ENCODE data around the gene NFKB1.

The NFKB1 gene

DNA sequence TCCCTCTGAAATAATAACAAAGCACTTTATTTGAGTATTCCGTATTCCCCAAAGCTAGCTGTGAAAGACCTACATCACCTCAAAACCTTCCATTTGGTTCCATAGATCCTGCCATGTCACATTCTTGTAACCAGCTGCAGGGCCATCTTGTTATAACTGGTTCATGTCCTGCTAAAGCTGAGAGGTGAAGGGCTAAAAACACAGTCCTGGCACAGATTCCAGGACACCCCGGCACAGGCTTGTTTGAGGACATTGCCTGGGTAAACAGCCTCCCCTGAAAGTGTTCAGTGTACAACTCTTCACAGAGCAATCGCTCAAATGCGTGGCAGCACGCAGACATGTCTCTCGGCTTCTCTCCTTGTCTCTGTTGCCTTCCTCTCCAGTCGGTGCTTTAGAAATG is 130.5 kb downstream of the NFKB1 start:
- no peak overlapping the region for H3K27ac Mint-ChIP-seq
- H3K4me1 Mint-ChIP-seq, result peaks cover 54% of the 10 kb centered on the region
- CTCF ChIA-PET, result interaction anchor here (1.4 kb wide), 1 partner anchor 183 kb away, joined by 3 read pairs; no protein-coding TSS in a partner anchor
- H3K36me3 Mint-ChIP-seq, result peaks cover 36% of the 10 kb centered on the region
- H3K27me3 Mint-ChIP-seq, result no peaks in the 10 kb centered on the region
- no peaks in the 10 kb centered on the region for H3K9me3 Mint-ChIP-seq
- no peak for DNase-seq
- no peak overlapping the region for H3K4me3 Mint-ChIP-seq

DNA sequence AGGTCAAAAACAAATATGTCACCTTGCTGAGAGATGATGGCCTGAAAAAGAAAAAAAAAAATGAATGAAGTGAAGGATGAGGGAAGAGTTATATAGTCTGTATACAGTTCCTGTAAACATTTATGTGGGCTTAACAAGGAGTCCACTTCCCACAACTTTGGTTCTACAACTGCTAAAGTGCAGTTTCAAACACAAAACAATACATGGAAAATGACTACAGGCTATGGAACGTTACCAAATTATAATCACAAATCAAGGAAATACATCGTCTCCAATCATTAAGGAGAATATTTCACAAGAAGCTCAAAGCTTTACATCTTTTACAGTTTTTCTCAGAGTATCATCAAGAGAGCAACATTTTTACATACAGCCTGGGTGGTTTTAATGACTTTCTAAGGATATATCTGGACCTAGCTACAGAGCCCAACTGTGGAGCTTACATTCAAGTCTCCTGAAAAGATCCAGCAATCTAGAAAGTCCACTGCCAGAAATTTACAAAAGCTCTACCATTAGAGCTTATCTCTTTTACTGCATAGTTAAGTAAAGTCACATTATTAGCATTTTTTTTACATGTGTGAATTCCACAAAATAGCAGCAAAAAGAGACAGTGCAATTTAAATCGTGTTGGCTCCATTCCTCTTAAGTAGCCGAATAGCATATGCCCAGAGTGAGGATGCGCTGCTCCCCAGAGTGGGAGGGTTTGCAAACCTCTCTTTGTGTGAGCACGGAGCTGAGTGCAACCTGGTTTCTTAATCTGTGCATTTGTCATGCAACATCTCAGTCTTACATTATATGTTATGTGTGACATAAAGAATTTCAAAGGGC is 131.3 kb downstream of the NFKB1 start:
- peaks cover 46% of the 10 kb centered on the region for H3K4me1 Mint-ChIP-seq
- DNase-seq, result no peak
- H3K36me3 Mint-ChIP-seq, result peaks cover 42% of the 10 kb centered on the region
- no peak overlapping the region for H3K27ac Mint-ChIP-seq
- CTCF ChIA-PET, result interaction anchor here (0.7 to 1.2 kb wide), 5 partner anchors 12 to 467 kb away, joined by 3 read pairs; partner anchors contain the start of gene BDH2
- H3K27me3 Mint-ChIP-seq, result no peaks in the 10 kb centered on the region
- no peak overlapping the region for H3K4me3 Mint-ChIP-seq
- no peaks in the 10 kb centered on the region for H3K9me3 Mint-ChIP-seq

DNA sequence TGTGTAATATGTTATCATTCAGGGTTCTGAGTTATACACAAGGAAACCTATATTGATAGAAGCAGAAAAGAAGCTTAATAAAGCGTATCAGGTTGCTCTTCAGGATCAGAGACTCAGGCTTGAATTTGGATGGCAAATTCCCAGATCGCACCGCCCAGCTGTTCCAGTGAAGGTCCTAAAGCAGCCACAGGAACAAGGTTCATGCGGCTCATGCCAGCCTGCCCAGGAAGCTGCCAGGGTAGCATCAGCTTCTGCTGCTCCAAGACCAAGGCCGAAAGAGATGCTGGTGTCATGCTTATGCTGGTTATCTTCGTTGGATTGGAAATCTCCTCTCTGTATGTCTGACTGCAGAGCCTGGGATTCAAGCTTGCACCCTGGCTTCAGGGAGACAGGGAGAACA is 131.9 kb downstream of the NFKB1 start:
- Mint-ChIP-seq H3K4me1 (peaks cover 41% of the 10 kb centered on the region), H3K4me3 (no peak overlapping the region), H3K27ac (no peak overlapping the region), H3K9me3 (no peaks in the 10 kb centered on the region), H3K27me3 (no peaks in the 10 kb centered on the region), H3K36me3 (peaks cover 46% of the 10 kb centered on the region)
- no peak for DNase-seq
- CTCF ChIA-PET, result interaction anchor here (0.7 to 1.2 kb wide), 5 partner anchors 13 to 466 kb away, joined by 3 read pairs; partner anchors contain the start of gene BDH2

DNA sequence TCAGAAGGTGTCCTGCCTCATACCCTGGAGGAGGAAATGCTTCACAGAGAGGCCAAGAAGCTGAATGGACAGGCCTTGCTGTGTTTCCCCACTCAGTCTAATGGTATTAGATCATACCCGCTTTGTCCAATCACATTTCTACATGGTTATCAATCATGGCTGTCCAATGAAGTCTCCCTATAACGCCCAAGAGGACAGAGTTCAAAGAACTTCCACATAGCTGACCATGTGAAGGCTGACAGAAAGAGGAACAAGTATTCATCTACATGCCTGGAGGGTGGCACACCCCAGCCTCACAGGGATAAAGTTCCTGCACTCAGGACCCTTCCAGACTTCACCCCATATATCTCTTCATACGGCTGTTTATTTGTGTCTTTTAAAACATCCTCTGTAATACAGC is 136.2 kb downstream of the NFKB1 start:
- no peaks in the 10 kb centered on the region for H3K9me3 Mint-ChIP-seq
- no peak overlapping the region for H3K4me3 Mint-ChIP-seq

DNA sequence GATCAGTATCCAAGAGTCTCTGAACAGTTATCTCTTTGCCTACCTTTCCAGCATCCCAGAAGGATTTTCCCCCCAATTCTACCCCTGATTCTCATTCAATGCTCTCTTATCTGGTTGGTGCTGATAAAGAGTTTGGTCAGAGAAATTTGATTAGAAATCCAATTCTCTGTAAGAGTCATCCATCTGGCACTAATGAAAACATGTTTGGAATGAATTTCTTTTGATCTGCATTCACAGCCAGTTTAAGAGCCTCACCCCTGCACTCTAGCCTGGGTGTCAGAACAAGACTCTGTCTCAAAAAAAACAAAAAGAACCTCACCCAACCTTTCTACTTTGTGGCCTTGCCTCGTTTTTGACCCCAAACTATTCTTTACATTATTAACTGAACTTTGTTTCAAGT is 137.5 kb downstream of the NFKB1 start:
- DNase-seq, result no peak
- Mint-ChIP-seq H3K27me3 (no peaks in the 10 kb centered on the region), H3K9me3 (no peaks in the 10 kb centered on the region), H3K27ac (no peak overlapping the region), H3K36me3 (peaks cover 32% of the 10 kb centered on the region), H3K4me3 (no peak overlapping the region), H3K4me1 (peaks cover 19% of the 10 kb centered on the region)
- CTCF ChIA-PET, result no interaction called here

More for the DNA sequence above, 136.2 kb downstream of the NFKB1 start:
- no peak for DNase-seq
- peaks cover 39% of the 10 kb centered on the region for H3K36me3 Mint-ChIP-seq
- H3K4me1 Mint-ChIP-seq, result peaks cover 19% of the 10 kb centered on the region
- no peak overlapping the region for H3K27ac Mint-ChIP-seq
- H3K27me3 Mint-ChIP-seq, result no peaks in the 10 kb centered on the region
- CTCF ChIA-PET, result no interaction called here

DNA sequence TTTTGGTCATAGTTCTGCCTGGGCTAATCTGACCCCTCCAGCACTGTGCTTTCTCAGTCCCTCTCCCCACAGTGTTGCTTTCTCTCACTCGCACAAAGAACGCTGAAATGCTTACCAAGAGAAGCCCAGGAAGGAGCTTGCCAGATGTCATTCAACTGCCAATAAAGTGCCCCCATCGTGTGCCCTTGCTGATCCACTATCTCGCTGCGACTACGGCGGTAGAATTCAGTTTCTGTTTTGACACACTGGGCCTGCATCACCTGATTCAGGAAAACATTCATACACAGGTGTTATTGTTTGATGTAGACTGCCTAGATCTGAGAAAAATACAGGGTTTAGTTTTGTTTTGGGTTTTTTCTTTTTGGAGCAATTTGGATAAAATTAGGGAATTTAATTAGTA is 138.4 kb downstream of the NFKB1 start:
- H3K4me3 Mint-ChIP-seq, result peak overlapping the region; percentile 55
- H3K36me3 Mint-ChIP-seq, result peaks cover 31% of the 10 kb centered on the region
- peak overlapping the region; percentile 73 for H3K27ac Mint-ChIP-seq
- DNase-seq, result peak; percentile 65
- H3K9me3 Mint-ChIP-seq, result no peaks in the 10 kb centered on the region
- H3K4me1 Mint-ChIP-seq, result peaks cover 19% of the 10 kb centered on the region
- CTCF ChIA-PET, result no interaction called here
- H3K27me3 Mint-ChIP-seq, result no peaks in the 10 kb centered on the region

DNA sequence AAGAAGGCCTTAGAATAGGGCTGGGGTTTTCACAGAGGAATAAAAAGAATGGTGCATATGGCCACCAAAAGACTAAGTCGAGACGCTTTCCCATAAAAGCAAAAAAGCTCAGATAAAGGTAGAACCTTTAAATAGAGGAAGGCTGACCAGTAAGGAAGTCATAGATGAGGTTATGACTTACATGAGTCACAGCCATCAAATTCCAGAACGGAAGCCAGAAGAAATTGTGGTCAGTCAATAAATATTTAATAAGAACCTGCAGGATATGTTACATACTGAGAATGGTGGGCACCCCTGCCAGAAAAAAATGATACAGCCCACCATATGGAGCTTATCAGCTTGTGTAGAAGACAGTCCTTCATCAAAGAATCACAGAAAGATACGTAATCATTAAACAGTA is 139.5 kb downstream of the NFKB1 start:
- no peaks in the 10 kb centered on the region for H3K9me3 Mint-ChIP-seq
- H3K36me3 Mint-ChIP-seq, result peaks cover 32% of the 10 kb centered on the region
- H3K4me1 Mint-ChIP-seq, result peaks cover 19% of the 10 kb centered on the region
- no peak for DNase-seq
- H3K27ac Mint-ChIP-seq, result no peak overlapping the region
- H3K27me3 Mint-ChIP-seq, result no peaks in the 10 kb centered on the region
- no peak overlapping the region for H3K4me3 Mint-ChIP-seq
- CTCF ChIA-PET, result interaction anchor here (0.9 kb wide), 1 partner anchor 461 kb away, joined by 3 read pairs; no protein-coding TSS in a partner anchor

DNA sequence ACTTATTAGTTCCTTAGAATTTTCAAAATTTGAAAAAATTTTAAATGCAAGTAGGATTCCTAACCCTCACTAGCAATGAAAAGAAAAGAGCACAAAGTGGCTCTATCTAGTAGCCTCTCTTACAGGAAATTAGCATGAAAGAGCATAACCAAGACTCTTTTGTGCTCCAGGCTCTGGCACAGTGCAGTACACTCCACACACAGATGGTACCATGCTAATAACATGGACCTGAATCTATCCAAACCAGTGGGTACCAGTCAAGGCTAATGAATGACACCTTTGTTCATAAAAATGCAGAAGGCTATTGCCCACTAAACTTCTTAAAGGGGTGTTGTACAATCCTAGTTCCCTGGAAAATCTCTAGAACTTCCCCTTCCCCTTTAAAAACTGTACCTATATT is 140.6 kb downstream of the NFKB1 start:
- no peak for DNase-seq
- Mint-ChIP-seq H3K36me3 (peaks cover 32% of the 10 kb centered on the region), H3K9me3 (no peaks in the 10 kb centered on the region), H3K27me3 (no peaks in the 10 kb centered on the region), H3K4me3 (no peak overlapping the region), H3K4me1 (peaks cover 23% of the 10 kb centered on the region), H3K27ac (no peak overlapping the region)
- CTCF ChIA-PET, result no interaction called here

DNA sequence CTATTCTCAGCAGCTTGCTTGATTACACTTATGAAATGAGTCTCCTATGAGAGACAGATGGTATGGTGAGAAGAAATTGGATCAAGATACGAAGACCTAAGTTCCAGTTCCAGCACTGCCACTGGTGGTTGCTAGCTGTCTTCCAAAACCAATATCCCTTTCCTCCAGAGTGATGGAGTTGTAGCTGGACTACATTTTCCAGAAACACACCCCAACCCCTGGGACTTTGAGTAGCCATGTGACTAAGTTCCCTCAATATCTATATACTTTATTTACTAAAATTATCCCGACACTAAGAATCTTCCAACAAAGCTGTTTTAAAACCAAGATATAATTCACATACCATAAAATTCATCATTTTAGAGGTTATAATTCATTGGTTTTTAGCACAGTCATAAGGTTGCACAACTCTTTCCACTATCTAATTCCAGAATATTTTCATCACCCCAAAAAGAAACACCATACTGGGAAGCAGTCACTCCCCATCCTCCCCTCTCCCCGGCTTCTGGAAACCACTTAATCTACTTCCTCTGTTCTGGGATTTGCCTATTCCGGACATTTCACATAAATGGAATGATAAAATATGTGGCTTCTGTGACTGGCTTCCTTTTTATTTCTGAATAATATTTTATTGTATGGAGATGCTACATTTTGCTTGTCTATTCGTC is 141.6 kb downstream of the NFKB1 start:
- Mint-ChIP-seq H3K27ac (no peak overlapping the region), H3K36me3 (peaks cover 23% of the 10 kb centered on the region), H3K9me3 (no peaks in the 10 kb centered on the region), H3K27me3 (no peaks in the 10 kb centered on the region), H3K4me3 (no peak overlapping the region), H3K4me1 (peaks cover 30% of the 10 kb centered on the region)
- CTCF ChIA-PET, result no interaction called here
- DNase-seq, result no peak

DNA sequence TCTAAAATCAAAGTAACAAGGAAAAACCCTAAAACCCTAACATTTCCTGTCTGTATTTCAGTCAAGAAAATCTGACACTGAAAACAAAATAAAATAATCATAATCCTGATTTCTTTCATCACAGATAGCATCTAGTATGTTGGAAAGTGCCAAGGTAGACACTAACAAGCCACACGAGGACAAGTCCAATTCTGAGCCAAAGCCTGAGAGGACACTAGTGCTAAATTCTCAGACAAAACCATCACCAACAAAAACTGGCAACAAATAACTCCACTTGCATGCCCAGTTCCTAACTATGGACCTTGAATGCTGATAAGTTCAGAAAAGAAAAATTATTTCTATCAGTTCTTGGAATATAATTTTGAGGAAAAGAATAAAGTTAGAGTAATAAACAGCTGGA is 146.0 kb downstream of the NFKB1 start:
- CTCF ChIA-PET, result interaction anchor here (0.8 kb wide), 1 partner anchor 219 kb away, joined by 3 read pairs; no protein-coding TSS in a partner anchor
- no peaks in the 10 kb centered on the region for H3K9me3 Mint-ChIP-seq
- H3K27ac Mint-ChIP-seq, result no peak overlapping the region
- H3K4me1 Mint-ChIP-seq, result peaks cover 11% of the 10 kb centered on the region
- no peaks in the 10 kb centered on the region for H3K27me3 Mint-ChIP-seq
- H3K36me3 Mint-ChIP-seq, result peaks cover 30% of the 10 kb centered on the region
- no peak for DNase-seq
- H3K4me3 Mint-ChIP-seq, result no peak overlapping the region

DNA sequence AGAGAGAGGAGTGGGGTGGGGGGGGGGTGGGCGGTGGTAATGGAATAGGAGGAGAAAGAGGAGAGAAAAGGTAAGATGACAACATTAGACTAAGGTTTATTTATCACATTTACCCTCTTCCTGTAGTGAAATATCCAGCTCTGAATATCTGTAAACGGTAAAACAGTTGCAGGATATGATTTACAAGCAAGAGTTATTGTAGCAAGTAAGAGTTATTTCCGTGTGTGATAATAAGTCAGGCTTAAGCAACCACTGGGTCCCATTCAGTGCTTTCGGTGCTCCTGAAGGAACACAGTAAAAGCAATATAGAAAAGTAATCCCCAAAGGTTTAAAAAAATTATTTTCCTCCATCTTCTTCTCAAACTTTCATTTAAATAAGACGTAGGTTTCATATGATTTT is 156.0 kb downstream of the NFKB1 start:
- H3K27me3 Mint-ChIP-seq, result no peaks in the 10 kb centered on the region
- peaks cover 3% of the 10 kb centered on the region for H3K36me3 Mint-ChIP-seq
- no peak overlapping the region for H3K4me3 Mint-ChIP-seq
- no peak overlapping the region for H3K27ac Mint-ChIP-seq
- no peaks in the 10 kb centered on the region for H3K4me1 Mint-ChIP-seq
- H3K9me3 Mint-ChIP-seq, result no peaks in the 10 kb centered on the region
- CTCF ChIA-PET, result no interaction called here
- DNase-seq, result no peak

DNA sequence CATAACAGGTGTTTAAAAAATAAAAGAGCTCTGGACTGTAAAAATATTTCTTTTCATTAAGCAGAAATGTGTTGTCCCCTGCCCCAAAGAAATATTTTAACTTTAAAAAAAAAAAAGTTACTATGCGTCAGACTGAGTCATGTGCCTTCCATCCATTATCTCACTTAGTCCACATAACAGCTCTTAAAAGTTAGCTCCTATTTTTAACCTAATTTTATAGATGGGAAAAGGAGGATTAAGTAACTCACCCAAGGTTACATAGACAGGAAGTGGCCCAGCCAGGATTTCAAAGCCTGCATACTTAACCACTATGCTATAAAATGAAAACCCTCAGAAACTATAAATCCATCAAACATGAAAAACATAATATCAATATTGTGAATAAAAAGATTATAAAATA is 161.9 kb downstream of the NFKB1 start:
- H3K36me3 Mint-ChIP-seq, result peaks cover 22% of the 10 kb centered on the region
- H3K9me3 Mint-ChIP-seq, result no peaks in the 10 kb centered on the region
- DNase-seq, result no peak
- CTCF ChIA-PET, result no interaction called here
- no peak overlapping the region for H3K4me3 Mint-ChIP-seq
- no peak overlapping the region for H3K27ac Mint-ChIP-seq
- no peaks in the 10 kb centered on the region for H3K4me1 Mint-ChIP-seq
- no peaks in the 10 kb centered on the region for H3K27me3 Mint-ChIP-seq

DNA sequence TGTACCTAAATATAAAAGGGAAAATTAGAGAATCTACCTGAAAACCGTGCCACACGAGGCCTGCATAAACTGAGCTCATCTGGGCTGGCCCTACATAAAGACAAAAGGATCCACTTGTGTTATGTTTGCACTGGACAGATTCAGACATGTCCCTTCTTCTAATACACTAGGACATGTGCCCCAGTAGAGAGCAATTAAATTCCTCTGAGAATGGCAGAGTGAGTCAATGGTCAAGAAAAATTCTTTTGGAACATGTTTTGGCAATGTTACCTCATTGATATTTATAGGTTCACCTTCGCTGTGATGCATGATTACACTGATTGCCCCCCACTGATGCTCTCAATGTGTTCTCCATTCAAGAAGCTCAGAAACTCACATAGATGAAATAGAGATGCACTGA is 164.4 kb downstream of the NFKB1 start:
- H3K36me3 Mint-ChIP-seq, result peaks cover 28% of the 10 kb centered on the region
- H3K9me3 Mint-ChIP-seq, result no peaks in the 10 kb centered on the region

More for the DNA sequence above, 164.4 kb downstream of the NFKB1 start:
- Mint-ChIP-seq H3K27ac (no peak overlapping the region), H3K27me3 (no peaks in the 10 kb centered on the region), H3K4me1 (no peaks in the 10 kb centered on the region), H3K4me3 (no peak overlapping the region)
- CTCF ChIA-PET, result no interaction called here
- DNase-seq, result no peak

Data from activated naive CD4-positive, alpha-beta T cell treated with anti-CD3 and anti-CD28 coated beads, Interleukin-2, amount 10 ng/mL, durations not matched to agents 7 days and 5 days (primary cell).